K562 (cell line): ENCODE measurements around the gene FOXR1. TPM values are rescaled to one million over a fixed set of nuclear protein-coding genes. Genes with fewer than 3 reads are reported as not detected.

ENCODE experiments used
- CXXC5 ChIP-seq: fragments of 250-450 bp; sonication (Bioruptor Pico); IDR thresholded peaks from 2 replicates; pipeline ENCODE4 v1.8.0; 2022; ENCODE audit warnings: inconsistent platforms, mild to moderate bottlenecking, moderate library complexity
- MBD2 ChIP-seq: sonication (generic); IDR thresholded peaks from 2 replicates; pipeline ENCODE4 v1.6.1; 2016; ENCODE audit warnings: low read depth, borderline replicate concordance
- NR2C2 ChIP-seq, 2 experiments: fragments of 200-800 bp in 1 of 2; sonication (Bioruptor generic) in 1 of 2; sonication (generic) in 1 of 2; formaldehyde crosslinking in 1 of 2; IDR thresholded peaks; 2 replicates each; pipeline versions ENCODE4 v1.6.1 to v1.8.0; 2016 to 2022; ENCODE audit warnings: mild to moderate bottlenecking in 1 of 2, missing compliant biosample characterization in 1 of 2, missing genetic modification characterization in 1 of 2, missing genetic modification reagents in 1 of 2
- PHF8 ChIP-seq: fragments of 200-600 bp; sonication (generic); IDR thresholded peaks from 2 replicates; pipeline ENCODE4 v1.6.1; 2012; ENCODE audit warnings: mixed run types, mild to moderate bottlenecking, inconsistent platforms, low read length, moderate library complexity, borderline replicate concordance
- TAF1 ChIP-seq: IDR thresholded peaks from 2 replicates; pipeline ENCODE4 v1.6.1; 2011; ENCODE audit warnings: mild to moderate bottlenecking, low read length, moderate library complexity; ENCODE audit not compliant: insufficient read depth, control insufficient read depth, severe bottlenecking; ENCODE audit errors: extremely low read depth
- YY1 ChIP-seq, 3 experiments: IDR thresholded peaks; 2 replicates each; pipeline ENCODE4 v1.6.1; 2011; ENCODE audit warnings: low read length in 2 of 3, mild to moderate bottlenecking in 2 of 3, moderate library complexity in 2 of 3, borderline replicate concordance in 1 of 3, control low read depth in 1 of 3, low read depth in 1 of 3; ENCODE audit not compliant: insufficient read depth in 3 of 3, insufficient replicate concordance in 2 of 3, control insufficient read depth in 1 of 3, insufficient read length in 1 of 3; ENCODE audit errors: extremely low read depth in 1 of 3
- ZC3H4 ChIP-seq: sonication (generic); formaldehyde crosslinking; IDR thresholded peaks from 2 replicates; pipeline ENCODE4 v1.9.0; 2021; ENCODE audit warnings: missing genetic modification reagents, borderline replicate concordance
- ZNF263 ChIP-seq: sonication (generic); formaldehyde crosslinking; IDR thresholded peaks from 2 replicates; pipeline ENCODE4 v1.8.0; 2022; ENCODE audit warnings: mild to moderate bottlenecking, missing genetic modification reagents, borderline replicate concordance
- ZNF398 ChIP-seq: fragments of 250-450 bp; sonication (Bioruptor Pico); IDR thresholded peaks from 2 replicates; pipeline ENCODE4 v1.8.0; 2021; ENCODE audit warnings: moderate library complexity, mild to moderate bottlenecking, inconsistent platforms
- polyA plus RNA-seq, 8 experiments: library from polyadenylated mRNA; depleted of rRNA in 4 of 8; stranded (reverse) in 5 of 8; unstranded in 3 of 8; fragments of >200 nt; fragmentation: Nextera tagmentation in 2 of 8; fragmentation: Illumina TruSeq in 1 of 8; extraction: Ambion mirVana in 2 of 8; extraction: Trizol in 1 of 8; gene quantifications; 2 replicates each; pipeline versions ENCODE4 v1.2.1 to v1.2.3, GENCODE V29; 2011 to 2014; ENCODE audit warnings: inconsistent platforms in 1 of 8, missing spikeins in 1 of 8
- total RNA-seq, 7 experiments: library from RNA; depleted of rRNA in 6 of 7; stranded (reverse); fragments of >200 nt in 6 of 7; fragmentation: Illumina TruSeq in 2 of 7; extraction: Trizol in 2 of 7; gene quantifications; 2 replicates each; pipeline versions ENCODE4 v1.2.1 to v1.2.3, GENCODE V29; 2011 to 2021; ENCODE audit warnings: low replicate concordance in 1 of 7
- TF ChIP-seq, protein P1 (sequence below): fragments of 200-400 bp; formaldehyde crosslinking; IDR thresholded peaks from 2 replicates; pipeline ENCODE4 v1.6.1; 2017; ENCODE audit warnings: mild to moderate bottlenecking, low read depth, low read length, moderate library complexity

Gene FOXR1
- total and polyA plus RNA-seq, 9 of the 15 experiments (the other 6 are each of a cell fraction or from before 2014, with no cell fraction given): not detected

- TF ChIP-seq, protein P1, sequence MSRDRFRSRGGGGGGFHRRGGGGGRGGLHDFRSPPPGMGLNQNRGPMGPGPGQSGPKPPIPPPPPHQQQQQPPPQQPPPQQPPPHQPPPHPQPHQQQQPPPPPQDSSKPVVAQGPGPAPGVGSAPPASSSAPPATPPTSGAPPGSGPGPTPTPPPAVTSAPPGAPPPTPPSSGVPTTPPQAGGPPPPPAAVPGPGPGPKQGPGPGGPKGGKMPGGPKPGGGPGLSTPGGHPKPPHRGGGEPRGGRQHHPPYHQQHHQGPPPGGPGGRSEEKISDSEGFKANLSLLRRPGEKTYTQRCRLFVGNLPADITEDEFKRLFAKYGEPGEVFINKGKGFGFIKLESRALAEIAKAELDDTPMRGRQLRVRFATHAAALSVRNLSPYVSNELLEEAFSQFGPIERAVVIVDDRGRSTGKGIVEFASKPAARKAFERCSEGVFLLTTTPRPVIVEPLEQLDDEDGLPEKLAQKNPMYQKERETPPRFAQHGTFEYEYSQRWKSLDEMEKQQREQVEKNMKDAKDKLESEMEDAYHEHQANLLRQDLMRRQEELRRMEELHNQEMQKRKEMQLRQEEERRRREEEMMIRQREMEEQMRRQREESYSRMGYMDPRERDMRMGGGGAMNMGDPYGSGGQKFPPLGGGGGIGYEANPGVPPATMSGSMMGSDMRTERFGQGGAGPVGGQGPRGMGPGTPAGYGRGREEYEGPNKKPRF: no peak
- TF ChIP-seq PHF8 (peak; percentile 13; the same call in 1 of the 2 replicates), ZC3H4 (peak; percentile 46; the same call in 1 of the 2 replicates), TAF1 (no peak), NR2C2 (CRISPR knock-in tag; IDR thresholded peaks at IDR 0.05) (no peak), NR2C2 (tag; IDR thresholded peaks at IDR 0.05) (peak; percentile 78), MBD2 (no peak), ZNF398 (CRISPR knock-in tag) (no peak), CXXC5 (CRISPR knock-in tag) (peak; percentile 29; the same call in 1 of the 2 replicates), YY1 (IDR thresholded peaks at IDR 0.05; ENCODE audit: borderline replicate concordance in 1 of 3, control insufficient read depth in 1 of 3, extremely low read depth in 1 of 3, insufficient read depth in 3 of 3, insufficient read length in 1 of 3, insufficient replicate concordance in 2 of 3, low read depth in 1 of 3, low read length in 2 of 3) (peak in 1 of 3 experiments; percentile 24), ZNF263 (peak; percentile 62; the same call in 1 of the 2 replicates)
- TF ChIP-seq, all 486 proteins: peak for 41
These were observed 46.7 kb upstream of the FOXR1 start (continued) for GRCh38 chr11:118924591-118925585.
